HG03521 (cell line): ENCODE data around the gene GAS1.
A peak's percentile ranks its signal among the peaks of the same experiment; 100 is the strongest.

ENCODE experiments used
- ATAC-seq: cut with Tn5 transposase; IDR thresholded peaks from one replicate; pipeline ENCODE4 v1.9.1; 2021; ENCODE audit warnings: mild to moderate bottlenecking, moderate library complexity; ENCODE audit not compliant: unreplicated experiment

GAS1 gene

DNA sequence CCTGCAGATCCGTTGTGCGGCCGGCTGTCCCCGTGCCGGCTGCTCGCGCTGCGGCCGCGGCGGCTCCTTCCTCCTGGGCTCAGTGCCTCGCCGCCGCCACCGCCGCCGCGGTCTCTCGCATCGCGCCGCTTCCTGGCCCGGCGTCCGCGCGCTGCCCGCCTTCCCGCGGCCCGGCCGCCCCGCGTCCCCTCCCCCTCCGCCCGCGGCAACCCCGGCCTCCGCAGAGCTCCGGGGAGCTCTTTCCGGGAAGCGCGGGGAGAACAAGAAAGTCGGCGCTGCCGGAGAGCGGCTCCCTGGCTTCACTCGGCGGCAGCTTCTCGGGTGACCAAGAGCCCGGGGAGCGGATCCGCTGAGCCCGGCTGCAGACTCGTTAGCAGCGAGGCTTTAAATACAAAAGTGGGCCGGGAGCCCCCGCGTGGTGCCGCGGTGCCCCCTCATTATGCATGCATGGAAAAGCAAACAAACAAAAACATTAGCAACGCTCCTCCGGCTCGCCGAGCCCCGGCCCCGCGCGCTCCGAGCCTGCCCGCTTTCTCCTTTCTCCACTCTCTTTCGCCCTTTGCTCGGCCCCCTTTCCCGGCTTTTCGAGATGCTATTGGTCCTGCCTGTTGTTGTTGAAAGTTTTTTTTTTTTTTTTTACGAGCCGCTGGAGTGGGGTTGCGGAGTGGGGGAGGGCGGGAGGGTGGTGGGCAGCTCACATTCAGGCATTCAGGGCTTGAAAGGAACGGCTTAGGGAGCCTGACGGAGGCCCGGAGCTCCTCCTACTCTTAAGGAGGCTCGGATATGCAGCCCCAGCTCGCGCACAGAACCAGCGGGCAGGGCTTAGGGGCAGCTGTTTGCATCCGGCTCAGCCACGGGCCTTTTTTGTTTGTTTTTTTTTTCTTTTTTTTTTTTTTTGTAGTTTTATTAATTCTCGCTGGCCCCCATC lies at the start of gene GAS1:
TSS of gene GAS1 (minus strand) at position 361 of the 928 bp plus-strand sequence. CDS start 727 bp downstream, outside the sequence.
- peak; percentile 42 for ATAC-seq

GRCh38 chr9:86994231-86994630 lies 46.9 kb upstream of the GAS1 start:
- no peak for ATAC-seq

DNA sequence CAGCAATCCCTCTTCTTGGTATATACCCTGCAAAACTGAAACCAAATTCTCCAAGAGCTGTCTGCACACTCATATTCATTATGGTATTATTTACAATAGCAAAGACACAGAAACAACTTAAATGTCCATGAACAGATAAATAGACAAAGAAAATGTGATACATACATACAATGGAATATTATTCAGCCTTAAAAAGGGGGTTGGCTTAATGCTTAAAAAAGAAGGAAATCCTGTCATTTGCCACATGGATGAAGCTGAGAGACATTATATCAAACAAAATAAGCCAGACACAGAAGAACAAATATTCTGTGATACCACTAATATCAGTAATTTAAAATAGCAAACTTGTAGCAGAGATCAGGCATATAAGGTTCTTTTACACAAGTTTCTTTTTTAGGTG lies 46.5 kb upstream of the GAS1 start:
- ATAC-seq, result no peak

- ATAC-seq, result no peak
Observed at GRCh38 chr9:86991077-86991476, 43.8 kb upstream of the GAS1 start.

- ATAC-seq, result no peak
Observed at GRCh38 chr9:86990290-86990689, 43.0 kb upstream of the GAS1 start.

DNA sequence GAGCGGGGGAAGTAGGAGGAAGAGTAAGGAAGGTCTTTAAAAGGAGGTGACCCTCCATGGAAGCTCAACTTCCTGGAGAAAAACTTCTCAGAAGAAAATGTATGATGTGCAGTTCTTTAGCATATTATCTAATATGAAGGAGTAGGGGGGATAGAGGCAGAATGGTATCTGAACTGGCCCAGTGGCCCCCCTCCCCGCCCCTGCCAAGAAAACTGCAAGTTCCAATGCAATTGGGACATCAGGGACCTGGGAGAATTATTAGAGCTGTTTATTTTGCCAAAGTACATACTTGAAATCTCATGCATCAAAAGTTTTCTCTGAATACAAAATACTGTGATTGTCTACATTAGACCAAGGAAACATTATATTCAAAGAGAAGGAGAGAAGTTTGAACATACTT lies 40.6 kb upstream of the GAS1 start:
- ATAC-seq, result no peak

DNA sequence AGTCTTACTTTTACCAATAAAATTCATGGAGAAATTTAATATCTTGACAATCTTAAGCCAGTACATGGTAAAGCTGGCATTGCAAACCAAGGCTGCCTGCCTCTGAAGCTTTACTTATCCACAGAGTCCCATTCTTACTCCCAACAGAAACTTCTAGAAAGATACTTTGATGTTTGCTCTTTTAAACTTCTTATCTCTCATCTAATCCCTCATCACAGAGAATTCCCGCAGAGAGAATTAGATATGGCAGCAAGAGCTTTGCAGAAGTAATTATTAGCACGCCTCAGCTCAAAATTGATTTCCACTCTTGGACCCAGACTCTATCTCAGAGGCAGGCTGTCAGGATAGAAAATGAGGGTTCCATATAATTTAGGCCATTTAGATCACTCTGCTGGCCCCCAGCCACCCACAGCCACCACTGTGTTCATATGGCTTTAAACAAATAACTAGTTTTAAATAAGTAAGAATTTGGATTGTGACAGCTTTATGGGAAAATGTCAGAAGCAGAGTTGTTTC lies 37.9 kb upstream of the GAS1 start:
- no peak for ATAC-seq

DNA sequence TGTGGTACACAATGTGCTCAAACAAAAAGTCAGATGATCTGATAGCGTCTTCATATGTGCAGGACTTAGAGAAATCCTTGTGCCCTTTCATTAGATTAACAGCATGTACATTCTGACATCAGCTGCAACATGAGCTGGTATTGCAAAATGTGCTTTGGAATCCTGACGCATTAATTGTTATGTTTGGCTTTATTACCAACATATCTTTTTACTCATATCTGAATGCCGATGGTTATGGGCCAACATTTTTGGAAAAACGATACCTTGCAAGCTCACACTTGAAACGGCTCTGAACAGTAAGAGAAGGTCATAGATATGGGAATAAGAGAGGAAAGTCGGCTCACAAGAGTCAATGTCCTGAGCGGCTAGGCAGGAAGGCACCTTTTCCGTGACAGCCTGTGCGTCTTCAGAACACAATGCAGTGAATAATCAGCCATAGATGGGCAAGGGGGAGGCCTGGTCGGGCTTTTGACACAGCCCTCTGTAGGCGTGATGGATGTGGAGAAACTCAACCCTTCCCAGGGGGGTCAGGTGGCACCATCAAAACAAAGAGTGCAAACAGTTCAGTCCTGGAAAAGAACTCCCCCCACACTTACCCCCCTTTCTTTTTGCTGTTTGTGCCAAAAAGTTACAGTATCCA lies 36.4 kb upstream of the GAS1 start:
- ATAC-seq, result no peak

- ATAC-seq, result no peak
Observed at GRCh38 chr9:86983249-86983619, 35.9 kb upstream of the GAS1 start.

- no peak for ATAC-seq
Observed at GRCh38 chr9:86980802-86981201, 33.5 kb upstream of the GAS1 start.

- no peak for ATAC-seq
Observed at GRCh38 chr9:86979657-86980056, 32.4 kb upstream of the GAS1 start.

- no peak for ATAC-seq
Observed at GRCh38 chr9:86978922-86979474, 31.7 kb upstream of the GAS1 start.

DNA sequence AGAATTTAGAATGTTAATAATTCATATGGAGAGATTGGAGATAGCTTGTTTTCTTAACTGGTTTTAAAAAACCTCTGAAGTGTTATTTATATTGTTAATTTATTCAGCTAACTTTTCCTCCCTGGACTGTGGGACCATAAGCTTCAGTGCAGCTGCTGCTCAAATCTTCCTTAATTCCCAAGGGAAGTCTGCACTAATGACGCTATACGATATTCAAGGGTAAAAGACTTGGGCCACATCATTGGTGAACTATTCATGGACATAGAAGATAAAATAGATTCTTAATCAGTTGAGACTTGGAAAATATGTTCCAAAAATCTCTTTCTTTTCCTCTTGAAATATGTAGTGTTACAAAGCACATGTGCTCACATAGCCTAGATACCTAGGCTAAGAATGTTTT lies 31.1 kb upstream of the GAS1 start:
- ATAC-seq, result no peak

DNA sequence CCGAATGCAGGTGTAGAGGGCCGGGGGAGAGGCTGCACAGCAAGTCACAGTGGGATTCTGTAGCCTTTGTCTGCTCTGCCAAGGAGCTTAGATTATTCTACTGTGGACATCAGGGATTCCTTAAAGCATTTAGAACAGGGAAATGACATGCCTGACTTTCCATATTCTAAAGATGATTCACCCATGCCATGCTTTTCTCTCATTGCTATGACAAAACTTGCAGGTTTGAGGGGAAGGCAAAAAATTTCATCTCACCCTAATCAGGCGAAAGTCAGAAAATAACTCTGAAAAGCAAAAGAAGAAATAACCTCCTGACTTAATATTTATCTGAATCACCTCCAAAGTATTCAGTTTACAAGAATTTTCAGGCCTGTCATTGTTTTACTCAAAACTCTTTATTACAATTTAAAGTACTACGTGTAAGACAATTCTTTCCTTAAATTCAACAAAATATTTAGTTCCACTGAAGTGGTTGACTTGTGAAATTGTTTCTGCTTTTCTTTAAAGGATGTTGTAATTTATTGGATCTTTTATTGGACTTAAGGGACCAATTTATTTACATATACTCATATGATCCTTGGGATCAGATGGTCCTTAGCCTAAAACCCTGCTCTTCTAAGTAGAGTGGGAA lies 30.0 kb upstream of the GAS1 start:
- ATAC-seq, result no peak

DNA sequence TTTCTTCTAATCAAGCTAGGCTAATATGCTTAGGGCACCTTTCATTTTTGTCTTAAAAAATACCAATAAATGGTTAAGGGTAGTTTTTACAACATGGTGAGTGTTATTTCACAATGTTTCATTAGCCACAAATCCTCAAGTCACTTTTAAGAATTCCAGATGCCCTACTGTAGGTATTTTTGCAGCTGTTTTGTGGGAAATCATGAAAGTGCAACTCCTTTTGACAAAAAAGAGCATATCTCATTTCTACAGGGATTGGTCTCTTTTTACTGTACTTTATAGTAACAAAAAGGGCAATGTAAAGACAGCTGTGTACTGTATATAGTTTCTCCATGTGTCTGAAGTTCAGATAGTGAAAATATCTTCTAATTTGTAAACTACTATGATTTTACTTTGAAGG lies 28.3 kb upstream of the GAS1 start:
- no peak for ATAC-seq

DNA sequence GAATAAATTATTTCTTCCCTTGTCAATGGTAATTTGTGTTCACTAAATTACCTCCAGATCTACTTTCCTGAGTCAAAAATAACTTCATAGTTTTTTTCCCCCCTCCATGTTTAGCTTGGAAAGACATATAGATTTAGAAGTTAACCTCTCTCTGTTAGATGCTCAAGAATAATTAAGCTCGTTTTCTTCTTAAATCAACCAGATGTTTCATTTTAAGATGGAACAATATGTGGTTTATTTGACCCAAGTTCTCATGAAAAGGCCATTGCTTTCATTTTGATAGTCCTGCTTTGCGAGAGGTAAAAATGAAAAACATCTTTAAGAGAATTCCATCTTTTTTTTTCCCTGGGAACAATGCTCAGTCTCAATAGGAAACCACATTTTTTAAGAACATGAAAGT lies 27.7 kb upstream of the GAS1 start:
- no peak for ATAC-seq

DNA sequence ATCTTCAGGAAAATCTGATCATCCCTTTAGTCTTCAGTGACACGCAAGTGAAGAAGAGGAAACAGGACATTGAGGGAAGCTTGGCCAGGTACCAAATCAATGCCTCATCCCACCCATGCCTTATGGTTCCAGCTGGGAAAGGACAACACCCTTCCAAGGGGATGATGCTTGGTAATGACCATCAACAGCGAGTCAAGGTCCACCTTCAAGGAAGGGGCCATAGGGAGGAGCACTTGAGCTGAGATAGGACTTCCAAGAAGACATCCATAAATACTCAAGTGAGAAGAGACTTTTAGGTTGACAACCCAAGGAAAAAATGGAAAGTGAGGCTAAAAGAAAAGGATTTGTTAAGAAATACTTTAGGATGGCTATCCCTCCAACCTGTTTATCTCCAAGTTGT lies 27.1 kb upstream of the GAS1 start:
- ATAC-seq, result no peak

DNA sequence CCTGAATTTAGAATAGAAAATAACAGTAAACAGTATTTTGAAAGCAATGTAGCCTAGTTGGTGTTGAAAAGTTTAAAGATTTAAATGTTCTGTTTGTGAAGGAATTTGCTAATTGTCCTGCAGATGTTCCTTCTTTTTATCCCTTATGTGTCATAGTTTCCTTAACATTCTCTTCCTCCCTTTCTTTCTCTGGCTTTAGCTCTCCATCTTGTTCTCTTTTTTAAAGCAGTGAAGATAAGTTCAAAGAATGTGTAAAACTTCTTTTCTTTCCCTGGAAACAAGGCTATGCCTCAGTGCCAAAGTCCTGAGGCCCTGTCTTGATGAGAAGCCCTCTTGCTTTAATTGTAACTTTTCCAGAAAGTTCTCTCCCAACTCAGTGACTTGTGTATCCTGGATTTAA lies 24.4 kb upstream of the GAS1 start:
- no peak for ATAC-seq

GRCh38 chr9:86968258-86968920 lies 21.1 kb upstream of the GAS1 start:
- ATAC-seq, result no peak

- no peak for ATAC-seq
Observed at GRCh38 chr9:86966852-86967511, 19.7 kb upstream of the GAS1 start.
